ENCODE measurements around the gene ZRANB3.

ZRANB3 gene

GRCh38 chr2:135252805-135253458 lies 278.1 kb downstream of the ZRANB3 start:
- no peak overlapping the region for H3K4me3 ChIP-seq (ENCODE audit: low read depth, low read length)
- no peak for TF ChIP-seq CTCF (IDR thresholded peaks at IDR 0.05; ENCODE audit: low read depth, low read length, missing control alignments)
- DNase-seq (ENCODE audit: low read depth) = no peak
- in situ Hi-C loops (cut with HindIII; ENCODE audit: low sequenced_read_pairs) = no loop called here

GRCh38 chr2:135248611-135249010 lies 282.4 kb downstream of the ZRANB3 start:
- no peak for DNase-seq (ENCODE audit: low read depth)
- in situ Hi-C loops (cut with HindIII; ENCODE audit: low sequenced_read_pairs) = no loop called here
- no peak overlapping the region for H3K4me3 ChIP-seq (ENCODE audit: low read depth, low read length)
- no peak for TF ChIP-seq CTCF (IDR thresholded peaks at IDR 0.05; ENCODE audit: low read depth, low read length, missing control alignments)

GRCh38 chr2:135246711-135247270 lies 284.2 kb downstream of the ZRANB3 start:
- TF ChIP-seq CTCF (IDR thresholded peaks at IDR 0.05; ENCODE audit: low read depth, low read length, missing control alignments) = no peak
- in situ Hi-C loops (cut with HindIII; ENCODE audit: low sequenced_read_pairs) = no loop called here
- H3K4me3 ChIP-seq (ENCODE audit: low read depth, low read length) = no peak overlapping the region
- DNase-seq (ENCODE audit: low read depth) = no peak

GRCh38 chr2:135245071-135245470 lies 285.9 kb downstream of the ZRANB3 start:
- no peak for DNase-seq (ENCODE audit: low read depth)
- H3K4me3 ChIP-seq (ENCODE audit: low read depth, low read length) = no peak overlapping the region
- TF ChIP-seq CTCF (IDR thresholded peaks at IDR 0.05; ENCODE audit: low read depth, low read length, missing control alignments) = no peak
- in situ Hi-C loops (cut with HindIII; ENCODE audit: low sequenced_read_pairs) = no loop called here

GRCh38 chr2:135238651-135239050 lies 292.4 kb downstream of the ZRANB3 start:
- H3K4me3 ChIP-seq (ENCODE audit: low read depth, low read length) = no peak overlapping the region
- in situ Hi-C loops (cut with HindIII; ENCODE audit: low sequenced_read_pairs) = no loop called here
- DNase-seq (ENCODE audit: low read depth) = no peak
- no peak for TF ChIP-seq CTCF (IDR thresholded peaks at IDR 0.05; ENCODE audit: low read depth, low read length, missing control alignments)

GRCh38 chr2:135230150-135230549 lies 300.9 kb downstream of the ZRANB3 start:
- in situ Hi-C loops (cut with HindIII; ENCODE audit: low sequenced_read_pairs) = no loop called here
- no peak for TF ChIP-seq CTCF (IDR thresholded peaks at IDR 0.05; ENCODE audit: low read depth, low read length, missing control alignments)
- no peak for DNase-seq (ENCODE audit: low read depth)
- H3K4me3 ChIP-seq (ENCODE audit: low read depth, low read length) = no peak overlapping the region

Measured in astrocyte of the cerebellum (primary cell).